AG10803 (cell line): ENCODE data around the gene SP1.

Experiments used
- DNase-seq: peaks from one replicate; pipeline ENCODE4 v3.0.0; 2010; ENCODE audit warnings: low read depth
- H3K4me3 ChIP-seq: 2 replicates; pipeline ENCODE4 v1.5.1; 2011; ENCODE audit warnings: mild to moderate bottlenecking, low read length, control low read depth
- CTCF ChIP-seq: conservative IDR thresholded peaks from 2 replicates; pipeline ENCODE4 v1.5.1; 2011; ENCODE audit warnings: mild to moderate bottlenecking, low read length, control low read depth, inconsistent platforms

Gene SP1

GRCh38 chr12:53338017-53338416 is 42.0 kb upstream of the SP1 start:
- H3K4me3 ChIP-seq: no peak overlapping the region
- no peak for TF ChIP-seq CTCF
- DNase-seq: no peak

GRCh38 chr12:53338916-53339315 is 41.1 kb upstream of the SP1 start:
- no peak for DNase-seq
- no peak overlapping the region for H3K4me3 ChIP-seq
- no peak for TF ChIP-seq CTCF

GRCh38 chr12:53340398-53340797 is 39.6 kb upstream of the SP1 start:
- DNase-seq: no peak
- no peak for TF ChIP-seq CTCF
- H3K4me3 ChIP-seq: no peak overlapping the region

GRCh38 chr12:53343449-53343848 is 36.5 kb upstream of the SP1 start:
- TF ChIP-seq CTCF: no peak
- DNase-seq: no peak
- H3K4me3 ChIP-seq: no peak overlapping the region

GRCh38 chr12:53343969-53344368 is 36.0 kb upstream of the SP1 start:
- TF ChIP-seq CTCF: no peak
- no peak for DNase-seq
- H3K4me3 ChIP-seq: no peak overlapping the region

GRCh38 chr12:53344487-53344823 is 35.5 kb upstream of the SP1 start:
- peak overlapping the region; percentile 56 for H3K4me3 ChIP-seq
- DNase-seq: no peak
- no peak for TF ChIP-seq CTCF

- peak overlapping the region; percentile 74 for H3K4me3 ChIP-seq
- DNase-seq: peak; percentile 72
- peak; percentile 73 for TF ChIP-seq CTCF
Measured at GRCh38 chr12:53344824-53345485, 35.0 kb upstream of the SP1 start.
